ENCODE data around the gene LARP1. TPM values are rescaled to one million over a fixed set of nuclear protein-coding genes. Genes with fewer than 3 reads are reported as not detected.

The LARP1 gene
- 10 to 100 TPM; 58.2 to 85.7 (median 73.0) TPM for total RNA-seq
- long read RNA-seq, partial matches to known transcripts, result 3 of 7 reads
- long read RNA-seq, other reads (novel, unspliced or antisense), result 4 of 7 reads

GRCh38 chr5:154755361-154756008 lies at the start of gene LARP1:
Gene LARP1 (plus strand): TSS chr5:154755377. CDS start chr5:154755758, 381 bp downstream.
- TF ChIP-seq CTCF (IDR thresholded peaks at IDR 0.05) (no peak), POLR2A (IDR thresholded peaks at IDR 0.05) (no peak)
- Histone ChIP-seq H3K4me3 (peak within 1 kb of the TSS; percentile 87 to 99 (median 92)), H3K4me1 (peaks cover 0 to 41% (median 20%) of the 10 kb centered on the region in 4 donors), H3K27me3 (no peaks in the 10 kb centered on the region), H3K9me3 (no peaks in the 10 kb centered on the region), H3K36me3 (no peaks in the 10 kb centered on the region), H3K27ac (peak within 1 kb of the TSS; percentile 93 to 98 (median 95))
- DNase-seq (peak in 2 of 3 donors; percentile 60 to 61), ATAC-seq (peak; percentile 13 to 22 (median 16))
- intact Hi-C loops (cut with DNase I), result no loop called here
- WGBS (ENCODE audit: insufficient coverage, low coverage, low lambda C conversion rate, missing lambda C conversion rate), result no CpG with 5 or more reads among the region's 75 CpGs

- Histone ChIP-seq H3K9me3 (no peaks in the 10 kb centered on the region), H3K4me1 (peaks cover 0 to 23% (median 7%) of the 10 kb centered on the region in 4 donors), H3K27me3 (no peaks in the 10 kb centered on the region), H3K27ac (no peak overlapping the region), H3K4me3 (no peak overlapping the region), H3K36me3 (no peaks in the 10 kb centered on the region)
- 89% methylated on average over 1 of the region's 1 CpG for WGBS (ENCODE audit: insufficient coverage, low coverage, low lambda C conversion rate, missing lambda C conversion rate)
- DNase-seq, result no peak
- intact Hi-C loops (cut with DNase I), result no loop called here
- ATAC-seq, result no peak
- TF ChIP-seq POLR2A (IDR thresholded peaks at IDR 0.05) (no peak), CTCF (IDR thresholded peaks at IDR 0.05) (no peak)
These were observed 48.8 kb upstream of the LARP1 start for GRCh38 chr5:154706416-154706815.

- DNase-seq (no peak), ATAC-seq (no peak)
- Histone ChIP-seq H3K4me3 (no peak overlapping the region), H3K36me3 (no peaks in the 10 kb centered on the region), H3K27me3 (no peaks in the 10 kb centered on the region), H3K27ac (no peak overlapping the region), H3K9me3 (no peaks in the 10 kb centered on the region), H3K4me1 (peaks cover 0 to 21% (median 4%) of the 10 kb centered on the region in 4 donors)
- TF ChIP-seq POLR2A (IDR thresholded peaks at IDR 0.05), result no peak
- no peak for TF ChIP-seq CTCF (IDR thresholded peaks at IDR 0.05)
- WGBS (ENCODE audit: insufficient coverage, low coverage, low lambda C conversion rate, missing lambda C conversion rate), result 61% methylated on average over 5 of the region's 5 CpGs
- intact Hi-C loops (cut with DNase I), result no loop called here
These were observed 47.5 kb upstream of the LARP1 start for GRCh38 chr5:154707641-154708040.

- intact Hi-C loops (cut with DNase I), result no loop called here
- TF ChIP-seq CTCF (IDR thresholded peaks at IDR 0.05), result no peak
- TF ChIP-seq POLR2A (IDR thresholded peaks at IDR 0.05), result no peak
- Histone ChIP-seq H3K9me3 (no peaks in the 10 kb centered on the region), H3K36me3 (no peaks in the 10 kb centered on the region), H3K27me3 (no peaks in the 10 kb centered on the region), H3K4me1 (peaks cover 0 to 27% (median 7%) of the 10 kb centered on the region in 4 donors), H3K4me3 (no peak overlapping the region), H3K27ac (peak overlapping the region in 2 of 3 donors; percentile 16 to 74)
- WGBS (ENCODE audit: insufficient coverage, low coverage, low lambda C conversion rate, missing lambda C conversion rate), result 44% methylated on average over 6 of the region's 6 CpGs
- peak in 1 of 4 donors; percentile 39 for ATAC-seq
- no peak for DNase-seq
These were observed 47.0 kb upstream of the LARP1 start for GRCh38 chr5:154708207-154708606.

Measured in right lobe of liver (tissue), 6 donors.